Stimulated activated CD4-positive, alpha-beta T cell treated with anti-CD3 and anti-CD28 coated beads, TNF-alpha, amount 100 ng/mL, for 1 hour (primary cell): ENCODE data around the gene SLX9.

Source experiments
- DNase-seq, 3 donors: peaks; one replicate each; pipeline ENCODE4 v3.0.0-alpha.2; 2020; ENCODE audit warnings: low read depth in 3 of 3, low spot score in 1 of 3

The SLX9 gene

GRCh38 chr21:44999972-45000636, 60.3 kb downstream of the SLX9 start:
- no peak for DNase-seq

GRCh38 chr21:45000637-45001133, 60.9 kb downstream of the SLX9 start:
- DNase-seq: no peak

DNA sequence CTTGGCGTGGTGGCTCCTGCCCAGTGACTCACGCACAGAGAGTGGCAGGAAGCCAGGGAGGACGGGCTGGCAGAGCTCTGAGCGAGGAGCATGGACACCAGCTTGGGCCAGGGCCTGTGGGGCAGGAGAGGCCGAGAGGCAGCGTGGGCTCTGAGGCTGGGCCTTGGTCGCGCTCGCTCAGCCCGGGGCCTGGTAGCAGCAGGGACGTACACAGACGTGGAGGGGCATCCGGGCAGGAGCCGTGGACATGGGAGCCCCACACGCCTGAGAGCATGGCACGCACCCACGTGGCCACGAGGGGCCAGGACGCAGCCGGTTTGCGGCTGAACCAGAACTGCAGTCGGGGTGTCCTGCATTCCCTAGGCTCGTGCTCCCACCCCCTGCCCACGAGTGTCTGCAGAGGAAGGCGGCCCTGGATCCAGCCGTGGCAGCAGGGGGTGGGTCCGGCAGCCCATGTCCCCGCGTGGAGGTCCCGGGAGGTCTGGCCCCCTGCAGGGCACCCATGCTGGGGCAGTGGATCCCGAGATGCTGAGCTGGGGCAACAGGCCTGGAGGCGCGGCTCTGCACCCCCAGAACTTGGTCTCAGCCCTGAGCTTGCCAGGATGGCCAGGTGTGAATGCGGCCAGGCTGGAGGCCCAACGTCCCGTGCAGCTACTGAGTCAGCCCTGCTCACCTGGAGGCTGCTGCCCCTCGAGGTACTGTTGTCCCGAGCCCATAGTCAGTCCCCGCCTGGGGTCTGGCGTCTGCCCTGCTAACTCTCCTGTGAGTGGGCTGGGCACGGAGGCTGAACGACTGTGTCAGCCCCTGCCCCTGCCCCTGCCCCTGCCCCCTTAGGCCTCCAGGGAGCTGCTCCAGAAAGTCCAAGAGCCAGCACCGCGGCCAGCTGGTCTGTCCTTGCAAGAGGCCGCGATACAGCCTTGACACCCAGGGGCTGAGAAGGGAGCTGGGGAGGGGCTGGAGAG, 61.6 kb downstream of the SLX9 start:
- DNase-seq: no peak

- no peak for DNase-seq
Measured at GRCh38 chr21:45002381-45003204, 62.8 kb downstream of the SLX9 start.

DNA sequence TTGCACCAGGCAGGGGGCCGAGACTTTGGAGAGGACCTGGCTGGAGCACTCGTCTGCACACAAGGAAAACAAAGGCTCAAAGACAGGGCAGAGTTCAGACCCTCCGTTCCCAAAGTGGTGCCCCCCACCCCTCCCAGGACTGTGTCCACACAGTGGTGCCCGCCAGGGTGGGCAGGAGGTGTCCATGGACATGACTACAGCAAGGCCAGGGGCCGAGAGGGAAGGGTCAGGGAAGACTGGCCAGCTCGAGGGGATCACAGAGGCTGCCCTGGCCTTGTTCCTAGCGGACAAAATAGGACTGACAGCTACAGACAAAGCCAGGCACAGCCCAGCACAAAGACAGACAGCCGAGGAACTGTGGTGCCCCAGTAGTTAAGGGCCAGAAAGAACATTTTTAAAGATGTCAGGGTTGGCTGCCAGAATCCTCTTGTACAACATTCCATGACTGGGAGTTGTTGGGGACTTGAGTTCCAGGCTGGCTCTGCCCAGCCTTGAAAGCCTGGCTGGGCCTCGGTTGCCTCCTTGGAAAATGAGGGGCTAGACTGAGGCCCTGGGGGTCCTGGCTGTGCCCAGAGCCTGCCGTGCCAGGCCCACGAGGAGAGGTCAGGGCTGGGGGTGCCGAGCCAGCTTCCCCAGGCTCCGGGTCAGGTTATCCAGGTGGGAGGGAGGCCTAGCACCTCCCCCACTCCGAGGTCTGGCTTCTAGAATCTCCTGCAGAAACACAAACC, 63.7 kb downstream of the SLX9 start:
- no peak for DNase-seq

- no peak for DNase-seq
Measured at GRCh38 chr21:45004059-45004422, 64.2 kb downstream of the SLX9 start.

- DNase-seq: no peak
Measured at GRCh38 chr21:45004481-45005247, 64.8 kb downstream of the SLX9 start.

DNA sequence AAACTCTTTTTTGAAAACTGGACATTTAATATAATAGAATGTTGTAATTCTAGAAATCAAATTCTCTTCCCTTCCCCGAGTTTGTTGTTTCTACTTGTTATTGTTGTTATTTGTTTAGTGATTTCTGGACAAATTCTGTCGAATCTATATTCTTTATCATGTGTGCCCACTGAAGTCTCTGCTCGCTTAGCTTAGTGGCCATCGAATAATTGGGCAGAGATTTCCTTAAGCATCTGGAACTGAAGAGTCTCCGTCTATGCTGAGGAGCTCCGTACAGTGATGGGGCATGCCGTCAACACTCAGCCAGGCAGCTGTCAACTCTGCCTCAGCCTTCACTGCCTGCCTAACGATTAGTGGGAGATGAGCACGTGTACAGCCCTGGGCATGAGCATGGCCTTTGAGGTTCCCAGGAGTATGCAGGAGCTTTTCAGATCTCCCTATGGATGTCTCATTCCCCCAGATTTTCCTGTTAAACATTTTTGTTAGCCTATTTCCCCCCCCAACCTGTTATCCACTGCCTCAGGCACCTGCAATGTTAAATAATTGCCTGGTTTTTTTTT, 66.8 kb downstream of the SLX9 start:
- DNase-seq: no peak

GRCh38 chr21:45009616-45010015, 69.8 kb downstream of the SLX9 start:
- no peak for DNase-seq

- no peak for DNase-seq
Measured at GRCh38 chr21:45010096-45010495, 70.3 kb downstream of the SLX9 start.

- DNase-seq: no peak
Measured at GRCh38 chr21:45010860-45011259, 71.0 kb downstream of the SLX9 start.

DNA sequence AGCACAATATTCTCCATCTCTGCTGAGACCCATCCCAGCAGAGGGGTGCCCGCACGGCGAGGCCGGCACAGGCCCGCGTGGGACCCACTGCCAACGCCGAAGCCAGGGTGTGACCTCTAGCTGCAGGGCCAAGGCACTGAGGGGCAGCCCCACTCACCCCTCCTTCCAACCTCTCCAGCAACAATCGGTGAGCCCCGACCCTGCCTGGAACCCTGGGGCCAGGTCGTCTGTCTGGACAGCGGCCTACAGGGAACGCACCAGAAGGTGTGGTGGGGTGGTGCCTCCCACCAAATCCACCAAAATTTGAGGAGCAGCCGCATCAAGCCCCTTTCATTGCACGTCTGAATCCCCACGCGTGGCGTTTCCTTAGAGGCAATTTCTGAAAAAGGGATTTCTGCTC, 71.6 kb downstream of the SLX9 start:
- DNase-seq: no peak

- DNase-seq: no peak
Measured at GRCh38 chr21:45011911-45012661, 72.3 kb downstream of the SLX9 start.

- no peak for DNase-seq
Measured at GRCh38 chr21:45012662-45013259, 72.9 kb downstream of the SLX9 start.

DNA sequence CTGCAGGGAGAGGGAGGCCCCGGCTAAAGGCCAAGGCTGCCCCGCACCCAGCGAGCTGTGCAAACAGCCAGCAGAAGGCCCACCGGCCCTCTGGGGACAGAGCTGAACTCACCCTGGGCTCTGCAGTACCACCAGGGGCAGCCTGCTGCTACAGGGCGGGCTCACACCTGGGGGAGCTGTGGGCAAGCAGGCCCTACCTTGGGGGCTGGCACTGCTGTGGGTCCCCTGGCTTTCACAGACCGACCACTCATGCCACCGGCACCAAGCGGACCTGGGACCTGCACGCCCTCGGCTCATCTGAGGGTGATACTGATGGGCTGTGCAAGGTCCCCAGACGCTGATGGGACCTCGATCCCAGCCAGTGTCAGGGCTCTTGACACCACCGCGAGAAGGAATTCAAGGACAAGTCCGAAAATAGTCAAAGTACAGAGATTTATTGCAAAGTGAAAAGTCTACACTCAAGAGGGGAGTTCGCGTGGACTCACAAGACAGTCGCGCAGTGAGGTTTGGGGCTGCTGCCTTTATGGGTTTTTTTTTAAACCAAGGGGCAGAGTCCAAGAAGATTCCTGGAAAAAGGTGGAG, 73.5 kb downstream of the SLX9 start:
- no peak for DNase-seq

- DNase-seq: no peak
Measured at GRCh38 chr21:45014747-45015468, 75.1 kb downstream of the SLX9 start.

GRCh38 chr21:45015469-45015860, 75.6 kb downstream of the SLX9 start:
- DNase-seq: no peak

- no peak for DNase-seq
Measured at GRCh38 chr21:45016031-45016405, 76.2 kb downstream of the SLX9 start.
